GM19238 (cell line): Measurements from ENCODE around the gene AWAT2.
A peak's percentile ranks its signal among the peaks of the same experiment; 100 is the strongest.

Experiments used
- DNase-seq: peaks from one replicate; pipeline ENCODE4 v3.0.0; 2011; ENCODE audit warnings: low spot score; ENCODE audit not compliant: insufficient read length

Gene AWAT2

DNA sequence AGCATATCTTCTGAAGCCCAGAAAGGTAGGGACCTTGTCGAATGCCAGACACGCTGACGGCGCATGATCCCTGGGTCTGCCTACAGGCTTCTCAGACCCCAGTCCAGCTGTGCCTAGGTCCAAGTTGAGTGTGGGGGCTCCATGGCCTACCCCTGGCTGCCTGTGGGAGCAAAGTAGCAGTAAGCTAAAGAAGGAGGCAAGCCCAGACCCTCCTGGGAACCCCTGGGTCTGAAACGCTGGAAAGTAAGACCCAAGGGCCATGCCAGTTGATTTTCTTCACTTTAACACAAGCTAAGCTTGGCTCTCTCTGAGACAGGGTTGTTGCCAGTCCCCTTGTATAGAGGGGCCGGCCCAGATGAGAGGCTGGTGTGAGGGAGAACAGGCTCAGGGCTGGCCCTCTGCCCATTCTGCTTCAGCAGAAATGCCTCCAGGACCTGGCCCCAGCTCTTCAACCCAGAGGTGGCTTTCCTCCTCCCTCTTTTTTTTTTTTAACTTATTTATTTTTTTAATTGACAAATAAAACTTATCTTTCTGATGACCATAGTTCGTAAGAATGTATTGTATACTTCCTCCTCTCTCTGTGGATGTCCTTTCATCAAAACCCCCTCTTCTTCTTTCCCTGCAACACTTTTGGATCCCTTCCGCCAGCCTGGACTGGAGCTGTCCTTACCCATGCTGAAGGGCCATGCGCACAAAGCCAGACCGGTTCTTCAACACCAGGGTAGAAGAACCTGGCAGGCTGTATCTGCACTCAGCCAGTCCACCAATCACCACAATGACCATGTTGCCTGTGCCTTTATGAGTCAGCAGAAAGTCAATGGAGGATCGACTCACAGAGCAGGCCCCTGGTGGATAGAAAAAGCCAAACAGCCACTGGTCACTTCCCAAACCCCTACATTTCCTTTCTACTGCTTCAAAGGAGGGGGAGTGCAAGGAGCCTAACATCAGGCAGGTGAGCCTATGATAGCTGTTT is 7.1 kb downstream of the AWAT2 start:
- DNase-seq: no peak

DNA sequence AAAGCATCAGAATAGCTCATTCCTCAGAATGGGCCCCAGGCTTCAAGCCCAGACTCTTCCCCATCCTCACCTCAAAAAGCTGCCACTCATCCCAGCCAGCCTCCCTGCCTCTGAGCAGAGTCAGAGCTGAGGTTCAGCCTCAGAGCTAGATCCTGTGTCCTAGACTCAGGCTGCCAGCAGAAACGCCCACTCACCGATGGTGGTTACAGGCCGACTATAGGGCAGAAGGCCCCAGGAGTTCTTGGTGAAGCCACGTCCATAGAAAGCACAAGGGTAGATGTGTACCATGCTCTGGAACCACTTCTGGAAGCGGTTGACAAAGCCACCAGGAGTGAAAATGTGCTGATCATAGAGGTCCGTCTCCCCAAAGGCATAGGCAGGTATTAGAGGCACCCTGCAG is 7.7 kb downstream of the AWAT2 start:
- no peak for DNase-seq

DNA sequence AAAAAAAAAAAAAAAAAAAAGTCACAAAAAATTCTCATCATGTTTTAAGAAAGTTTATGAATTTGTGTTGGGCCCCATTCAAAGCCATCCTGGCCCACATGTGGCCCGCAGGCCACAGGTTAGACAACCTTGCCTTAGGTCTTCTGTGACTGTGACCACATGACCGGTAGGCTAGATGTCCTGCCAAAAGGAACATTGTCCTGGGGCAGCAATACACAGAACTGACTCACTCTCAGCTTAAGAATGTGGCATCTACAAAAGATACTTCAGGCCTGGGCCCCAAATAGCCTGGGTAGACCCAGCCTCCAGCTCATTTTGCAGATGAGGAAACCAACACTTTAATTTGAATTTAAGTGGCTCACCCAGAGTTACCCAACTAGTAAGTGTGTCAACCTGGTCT is 10.0 kb downstream of the AWAT2 start:
- no peak for DNase-seq

DNA sequence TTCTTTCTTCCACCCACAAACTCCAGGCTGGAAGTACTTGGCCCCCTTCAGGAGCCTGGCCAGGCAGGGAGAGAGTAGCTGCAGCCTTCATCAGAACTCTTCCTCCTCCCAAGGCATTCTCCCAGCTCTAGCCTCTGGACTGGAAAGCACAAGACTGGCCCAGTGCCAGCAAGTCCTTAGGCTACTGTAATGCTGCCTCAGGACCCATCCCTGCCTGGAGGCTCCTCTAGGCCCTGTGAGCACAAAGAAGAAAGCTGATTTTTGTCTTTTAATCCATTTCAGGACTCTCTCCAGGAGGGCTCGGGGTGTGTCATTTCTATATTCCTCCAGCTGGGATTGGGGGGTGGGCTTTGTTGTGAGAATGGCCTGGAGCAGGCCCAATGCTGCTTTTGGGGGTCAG is 10.8 kb downstream of the AWAT2 start:
- no peak for DNase-seq

DNA sequence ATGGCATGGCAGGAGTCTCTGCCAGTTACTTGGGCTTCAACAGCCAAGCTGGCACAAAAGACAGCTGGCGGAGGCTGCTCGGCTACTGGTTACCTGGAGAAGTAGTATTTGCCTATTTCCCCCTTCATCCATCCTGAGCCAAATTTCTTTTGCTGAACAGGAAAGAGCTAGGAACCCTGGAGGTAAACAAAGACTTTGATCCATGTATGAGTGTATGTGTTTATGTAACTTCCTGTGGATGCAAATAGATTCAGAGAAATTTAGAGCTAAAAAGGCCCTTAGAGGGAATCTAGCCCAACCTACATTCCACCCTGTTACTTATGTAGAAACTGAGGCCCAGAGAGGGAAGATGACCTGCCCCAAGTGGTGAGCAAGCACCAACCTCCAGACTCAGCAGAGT is 11.2 kb downstream of the AWAT2 start:
- no peak for DNase-seq

DNA sequence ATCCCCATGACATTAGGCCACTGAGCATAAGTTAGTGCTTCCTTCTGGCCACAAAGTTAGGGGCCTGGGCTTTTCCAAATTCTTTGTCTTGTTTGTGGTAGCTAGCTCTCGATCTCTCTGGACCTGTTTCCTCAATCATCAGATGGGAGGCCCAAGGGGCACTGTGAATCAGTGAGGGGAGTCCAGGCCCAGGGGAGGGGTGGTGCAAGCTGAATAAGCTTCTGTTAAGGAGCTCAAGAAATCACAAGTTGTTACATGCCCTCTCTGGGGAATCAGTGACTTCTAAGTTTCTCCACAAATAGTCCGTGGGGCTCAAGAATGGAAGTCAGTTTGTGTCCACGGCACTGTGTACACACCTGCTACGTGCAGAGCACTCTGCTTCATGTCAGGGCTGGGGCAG is 15.1 kb downstream of the AWAT2 start:
- DNase-seq: no peak

DNA sequence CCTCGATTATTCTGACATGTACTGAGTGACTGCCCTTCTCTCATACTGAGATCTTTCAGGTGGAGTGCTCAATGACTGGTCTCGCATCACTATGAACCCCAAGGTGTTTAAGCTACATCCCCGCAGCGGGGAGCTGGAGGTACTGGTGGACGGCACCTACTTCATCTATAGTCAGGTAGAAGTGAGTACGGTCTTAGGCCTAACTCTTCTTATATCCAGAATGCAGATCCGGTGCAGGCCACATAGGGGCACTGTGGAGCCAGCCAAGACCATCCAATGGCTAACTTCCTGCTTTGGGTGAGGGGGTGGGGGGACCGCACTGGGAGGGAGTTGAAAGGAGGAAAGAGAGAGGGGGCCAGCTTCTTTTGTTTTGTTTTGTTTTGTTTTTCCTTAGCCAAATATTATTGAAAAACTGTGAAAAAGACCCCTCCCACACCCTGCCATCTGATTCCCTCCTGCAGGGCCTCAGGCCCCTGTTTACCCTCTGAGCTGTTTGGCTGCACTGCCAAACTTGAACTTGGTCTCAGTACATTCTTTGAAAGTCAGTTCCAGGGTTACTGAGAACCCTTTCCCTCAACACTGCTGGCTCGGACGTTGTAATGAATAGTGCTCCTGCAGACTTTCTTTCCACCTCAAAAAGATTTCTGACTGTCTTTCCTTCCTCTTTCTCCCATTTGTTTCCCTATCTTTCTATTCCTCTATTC is 16.2 kb downstream of the AWAT2 start:
- DNase-seq: peak; percentile 17

DNA sequence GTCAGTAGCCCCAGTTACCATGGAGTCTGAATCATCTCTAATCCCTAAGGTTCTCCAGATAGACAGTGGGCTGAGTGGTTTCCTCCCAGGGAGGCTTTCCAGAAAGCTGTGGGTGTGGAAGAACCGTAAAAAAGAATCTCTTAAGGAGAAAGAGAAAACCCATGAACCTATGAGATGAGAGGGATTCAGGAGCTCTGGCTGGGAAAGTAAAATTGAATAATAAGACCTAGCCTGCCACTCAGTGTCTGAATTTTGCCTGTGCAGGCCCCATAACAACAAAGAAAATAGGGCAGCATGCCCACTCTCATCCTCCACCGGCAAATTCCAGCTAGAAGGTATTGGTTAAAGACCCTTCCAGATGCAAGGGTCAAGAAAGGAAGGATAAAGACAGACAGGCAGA is 16.9 kb downstream of the AWAT2 start:
- DNase-seq: no peak

DNA sequence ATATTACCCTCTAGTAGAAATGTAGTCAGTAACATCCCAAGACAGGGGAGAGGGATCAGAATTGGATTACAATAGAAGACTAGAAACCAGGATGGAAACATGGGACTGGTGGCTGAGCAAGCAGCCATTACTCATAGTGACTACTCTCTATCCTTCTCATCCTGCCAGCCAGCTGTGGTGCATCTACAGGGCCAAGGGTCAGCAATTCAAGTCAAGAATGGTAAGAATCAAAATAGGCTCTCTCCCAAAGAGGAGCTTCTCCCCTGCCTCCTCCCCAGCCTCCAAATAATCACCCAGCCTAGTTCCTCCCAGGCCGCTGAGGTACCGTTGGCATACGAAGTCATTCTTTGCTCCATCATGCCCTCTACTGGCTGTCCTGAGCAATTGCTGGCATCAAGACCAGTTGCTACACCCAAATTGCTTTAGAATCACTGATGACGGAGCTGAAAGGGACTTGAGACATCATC is 19.4 kb downstream of the AWAT2 start:
- DNase-seq: peak; percentile 42

DNA sequence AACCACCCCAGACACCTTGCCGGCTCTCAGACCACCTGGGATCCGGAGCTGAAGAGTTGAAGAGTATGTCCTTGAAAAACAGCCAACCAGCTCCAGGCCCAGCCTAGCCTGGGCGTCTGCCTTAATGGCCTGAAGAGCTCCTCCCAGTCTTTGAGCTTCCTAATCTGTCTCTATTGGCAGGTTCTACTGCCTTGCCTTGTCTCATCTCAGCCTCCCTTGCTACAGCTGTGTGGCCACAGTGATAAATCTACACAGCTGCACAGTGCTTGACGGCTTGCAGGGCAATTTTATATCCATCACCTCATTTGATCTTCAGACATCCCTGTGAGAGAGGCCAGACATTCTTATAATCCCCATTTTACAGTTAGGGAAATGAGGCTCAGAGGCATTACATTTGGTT is 19.9 kb downstream of the AWAT2 start:
- no peak for DNase-seq

DNA sequence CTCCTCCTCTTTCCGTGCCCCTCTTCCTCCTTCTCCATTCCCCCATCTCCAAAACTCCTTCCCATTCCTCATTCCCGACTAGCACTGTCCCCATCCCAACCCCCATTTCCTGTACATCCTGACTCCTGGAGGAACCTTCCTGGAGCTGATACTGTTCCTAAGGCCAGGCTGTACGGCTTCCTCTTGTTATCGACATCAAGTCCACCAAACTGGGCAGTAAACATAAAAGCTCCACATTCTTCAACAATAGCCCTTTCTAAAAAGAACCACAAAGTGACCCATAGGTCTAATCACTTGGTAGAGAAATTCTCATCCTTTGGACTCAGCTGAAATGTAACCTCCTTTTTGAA is 22.9 kb downstream of the AWAT2 start:
- no peak for DNase-seq

DNA sequence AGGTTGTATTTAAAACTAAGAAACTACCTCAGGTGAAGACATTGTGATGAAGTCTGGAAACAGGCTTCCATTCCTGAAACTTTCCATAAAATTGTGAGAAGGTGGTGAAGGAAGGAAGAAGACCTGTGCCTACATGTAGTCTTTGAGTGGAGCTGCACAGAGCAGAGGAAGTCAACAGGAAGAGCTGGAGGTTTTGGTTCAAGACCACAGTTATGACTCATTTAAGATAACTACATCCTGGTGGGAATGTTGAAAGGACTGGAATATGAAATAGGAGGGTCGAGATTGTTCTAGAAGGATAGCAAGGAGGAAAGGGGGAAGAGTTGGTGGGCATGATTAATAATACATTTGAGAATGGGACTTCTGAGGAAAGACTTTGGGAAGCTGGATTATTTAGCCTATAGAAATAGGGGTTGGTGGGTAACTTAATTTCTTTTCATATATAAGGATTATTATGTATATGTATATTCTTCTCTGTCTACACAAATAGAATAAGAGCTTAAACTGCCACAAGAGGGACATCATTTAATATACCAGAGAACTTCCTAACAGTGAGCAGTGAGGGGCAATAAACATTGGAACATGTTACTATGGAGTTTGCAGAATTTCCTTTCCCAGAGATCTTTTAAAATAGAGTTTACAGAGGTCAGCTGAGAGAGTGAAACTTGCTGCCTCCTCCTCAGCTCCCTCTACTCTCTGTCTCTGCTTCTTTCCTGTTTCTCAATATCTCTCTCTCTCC is 23.5 kb downstream of the AWAT2 start:
- no peak for DNase-seq

DNA sequence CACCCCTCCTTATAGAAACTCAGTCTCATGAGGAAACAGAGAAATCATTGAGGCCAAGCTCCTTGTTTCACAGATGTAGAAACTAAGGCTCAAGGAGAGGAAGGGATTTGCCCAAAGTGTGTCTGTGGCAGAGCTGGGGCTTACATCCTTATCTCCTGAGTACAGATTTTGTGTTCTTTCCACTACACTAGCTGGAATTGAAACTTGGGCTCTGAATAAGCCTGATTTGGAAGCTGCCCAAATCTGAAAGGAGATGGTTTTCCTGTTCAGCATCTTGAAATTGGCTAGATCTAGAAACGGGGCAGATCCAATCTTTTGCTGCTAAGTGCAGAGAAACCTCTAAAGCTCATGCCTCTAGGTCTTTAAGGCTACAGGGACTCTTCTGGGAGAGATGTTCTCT is 24.3 kb downstream of the AWAT2 start:
- DNase-seq: no peak

DNA sequence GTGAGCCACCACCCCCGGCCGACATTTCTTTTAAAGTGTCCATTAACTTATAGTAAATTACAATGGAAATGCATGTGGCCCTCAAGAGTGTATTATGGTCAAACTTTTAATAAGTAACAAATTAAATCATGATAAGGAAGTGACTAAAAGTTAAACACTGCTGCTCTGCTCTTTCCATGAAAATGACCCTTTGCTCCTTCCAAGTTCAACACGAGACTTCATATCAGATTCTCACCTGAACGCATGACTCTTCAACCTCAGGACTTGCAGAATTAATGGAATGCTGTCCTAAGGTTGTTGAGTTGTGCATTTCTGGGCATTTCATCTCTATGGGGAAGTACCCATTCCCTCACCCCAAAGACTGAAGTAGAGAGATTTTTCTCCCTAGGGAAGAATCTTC is 27.1 kb downstream of the AWAT2 start:
- DNase-seq: no peak

DNA sequence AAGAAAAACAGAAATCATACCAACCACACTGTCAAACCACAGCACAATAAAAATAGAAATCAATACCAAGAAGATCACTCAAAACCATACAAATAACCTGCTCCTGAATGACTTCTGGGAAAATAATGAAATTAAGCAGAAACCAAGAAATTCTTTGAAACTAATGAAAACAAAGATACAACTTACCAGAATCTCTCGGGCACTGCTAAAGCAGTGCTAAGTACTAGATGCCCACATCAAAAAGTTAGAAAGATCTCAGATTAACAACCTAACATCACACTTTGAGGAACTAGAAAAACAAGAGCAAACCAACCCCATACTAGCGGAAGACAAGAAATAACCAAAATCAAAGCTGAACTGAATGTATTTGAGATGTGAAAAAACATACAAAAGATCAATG is 33.2 kb downstream of the AWAT2 start:
- DNase-seq: no peak

DNA sequence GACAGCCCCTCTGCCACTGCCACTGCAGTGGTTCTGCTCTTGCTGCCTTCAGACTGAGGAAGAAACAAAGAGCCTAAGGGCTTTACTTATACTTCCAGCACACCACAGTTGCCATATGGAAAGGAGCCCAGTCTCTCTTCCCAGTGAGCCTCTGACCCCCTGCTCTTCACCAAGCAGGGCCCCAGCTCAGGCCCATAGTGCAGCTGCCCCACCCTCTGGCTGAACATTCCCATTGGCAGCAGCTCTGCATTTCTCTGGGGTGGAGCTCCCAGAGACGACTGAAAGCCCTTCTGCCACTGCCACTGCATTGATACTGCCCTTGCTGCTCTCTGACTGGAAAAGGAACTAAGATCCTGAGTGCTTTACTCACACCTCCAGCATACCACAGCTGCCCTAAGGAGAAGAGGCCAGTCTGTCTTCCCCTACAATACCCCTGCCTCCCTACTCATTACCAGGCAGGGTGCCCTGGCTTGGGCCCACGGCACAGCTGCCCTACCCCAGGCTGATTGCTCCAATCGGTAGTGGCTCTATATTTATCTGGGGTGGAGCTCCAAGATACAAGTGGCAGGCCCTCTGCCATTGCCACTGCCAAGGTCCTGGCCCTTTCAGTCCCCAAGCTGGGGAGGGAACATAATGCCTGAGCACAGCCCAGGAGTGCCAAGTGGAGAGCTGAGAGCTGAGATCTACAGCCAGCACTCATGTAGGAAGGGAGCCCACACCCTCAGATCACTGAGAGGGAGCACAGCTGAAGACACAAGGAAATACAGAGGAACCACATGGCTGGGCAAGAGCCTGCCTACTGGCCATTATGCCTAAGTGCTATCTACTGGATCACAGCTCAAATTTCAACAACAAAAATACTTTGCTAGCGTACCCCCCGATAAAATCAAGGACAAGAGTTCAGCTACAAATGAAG is 36.0 kb downstream of the AWAT2 start:
- DNase-seq: no peak

DNA sequence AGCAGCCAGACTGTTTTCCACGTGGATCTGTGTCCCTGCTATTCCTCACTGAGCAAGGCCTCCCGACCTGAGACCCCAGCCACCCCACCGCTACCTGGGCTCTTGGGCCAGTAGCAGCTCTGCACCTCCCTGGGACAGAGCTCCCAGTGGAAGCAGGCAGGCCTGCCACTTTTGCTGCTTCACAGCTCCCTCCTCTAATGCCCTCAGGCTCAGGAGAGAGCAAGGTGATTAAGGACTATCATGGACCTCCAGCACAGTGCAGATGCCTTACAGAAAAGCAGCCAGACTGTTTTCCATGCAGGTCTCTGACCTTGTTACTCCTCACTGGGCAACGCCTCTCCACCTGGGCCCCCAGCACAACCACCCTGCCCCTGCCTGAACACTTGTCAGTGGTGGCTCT is 37.0 kb downstream of the AWAT2 start:
- no peak for DNase-seq

DNA sequence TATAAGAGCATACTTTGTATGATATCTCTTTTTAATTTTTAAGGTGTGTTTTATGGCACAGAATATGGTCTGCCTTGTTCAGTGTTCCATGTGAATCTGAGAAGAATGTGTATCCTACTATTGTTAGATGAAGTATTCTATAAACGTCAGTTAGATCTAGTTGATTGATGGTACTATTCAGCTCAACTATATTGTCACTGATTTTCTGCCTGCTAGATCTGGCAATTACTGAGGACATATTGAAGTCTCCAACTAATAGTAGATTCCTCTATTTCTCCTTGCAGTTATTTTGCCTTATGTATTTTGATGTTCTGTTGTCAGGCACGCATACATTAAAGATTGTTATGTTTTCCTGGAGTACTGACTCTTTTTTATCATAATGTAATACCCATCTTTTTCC is 39.8 kb downstream of the AWAT2 start:
- no peak for DNase-seq

DNA sequence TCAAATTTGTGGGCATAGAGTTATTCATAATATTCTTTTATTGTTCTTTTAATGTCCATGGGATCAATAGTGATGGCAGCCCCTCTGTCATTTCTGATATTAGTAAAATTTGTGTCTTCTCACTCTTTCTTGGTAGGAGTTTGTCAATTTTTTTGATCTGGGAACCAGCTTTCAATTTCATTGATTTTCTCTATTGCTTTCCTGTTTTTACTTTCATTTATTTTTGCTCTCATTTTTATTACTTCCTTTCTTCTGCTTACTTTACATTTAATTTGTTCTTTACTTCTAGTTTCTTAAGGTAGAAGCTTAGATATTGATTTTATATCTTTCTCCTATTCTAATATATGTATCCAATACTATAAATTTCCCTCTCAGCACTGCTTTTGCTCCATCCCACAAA is 40.7 kb downstream of the AWAT2 start:
- no peak for DNase-seq

DNA sequence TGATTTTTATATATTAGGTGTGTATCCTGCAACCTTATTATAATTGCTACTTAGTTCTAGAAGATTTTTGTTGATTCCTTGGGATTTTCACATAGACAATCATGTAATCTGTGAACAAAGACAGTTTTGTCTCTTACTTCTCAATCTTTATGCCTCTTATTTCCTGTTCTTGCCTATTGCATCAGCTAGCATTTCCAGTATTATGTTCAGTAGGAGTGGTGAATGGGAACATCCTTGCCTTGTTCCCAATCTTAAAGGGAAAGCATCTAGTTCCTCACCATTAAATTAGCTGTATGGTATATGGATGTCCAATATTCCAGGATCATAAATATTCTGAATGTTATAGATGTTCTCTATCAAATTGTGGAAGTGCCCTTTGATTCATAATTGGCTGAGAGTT is 41.8 kb downstream of the AWAT2 start:
- no peak for DNase-seq

DNA sequence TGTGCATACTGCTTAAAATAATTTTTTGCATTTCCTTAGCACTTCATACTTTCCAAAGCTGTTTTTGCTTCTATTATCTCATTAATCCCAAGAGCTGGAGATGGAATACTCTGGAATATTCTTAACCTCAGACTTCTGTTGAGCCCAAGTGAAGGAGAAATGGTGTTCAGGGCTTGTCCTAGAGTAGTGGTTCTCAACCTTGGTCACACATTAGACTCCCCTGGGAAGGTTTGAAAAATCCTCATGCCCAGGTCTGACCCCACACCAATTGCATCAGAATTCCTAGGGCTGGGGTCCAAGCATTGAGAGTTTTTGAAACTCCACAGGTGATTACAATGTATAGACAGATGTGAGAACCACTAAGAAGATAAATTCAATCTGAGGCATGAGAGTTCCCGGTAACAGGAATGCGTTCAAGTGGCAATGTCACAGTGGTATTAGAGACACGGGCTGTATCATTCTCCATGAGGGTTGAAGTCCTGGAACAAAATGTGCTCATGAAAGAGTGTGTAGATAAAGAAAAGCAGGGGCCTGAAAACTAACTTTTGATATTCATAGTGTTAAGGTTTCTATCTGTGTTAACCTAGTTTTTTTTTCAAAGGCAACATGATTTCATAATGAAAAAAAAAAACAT is 47.9 kb downstream of the AWAT2 start:
- DNase-seq: no peak
